H9 (cell line): ENCODE data around the gene DLG2. TPM values are rescaled to one million over a fixed set of nuclear protein-coding genes. Genes with fewer than 3 reads are reported as not detected.

Experiments
- DNase-seq: peaks from one replicate; pipeline ENCODE4 v3.0.0-alpha.2; 2017
- H2AFZ ChIP-seq: one replicate; pipeline ENCODE4 v1.6.1; 2013; ENCODE audit warnings: mild to moderate bottlenecking, low read length, control low read depth, moderate library complexity
- H2AK5ac ChIP-seq: 2 replicates; pipeline ENCODE4 v1.6.1; 2013; ENCODE audit warnings: low read length, control low read depth, mixed read lengths; ENCODE audit not compliant: insufficient read length
- H2BK120ac ChIP-seq: one replicate; pipeline ENCODE4 v1.6.1; 2013; ENCODE audit warnings: low read depth, mild to moderate bottlenecking, low read length, control low read depth, inconsistent platforms; ENCODE audit not compliant: poor library complexity, severe bottlenecking
- H2BK12ac ChIP-seq: 2 replicates; pipeline ENCODE4 v1.6.1; 2013; ENCODE audit warnings: low read length, control low read depth, mixed read lengths, low read depth; ENCODE audit not compliant: insufficient read length
- H2BK15ac ChIP-seq: 2 replicates; pipeline ENCODE4 v1.6.1; 2013; ENCODE audit warnings: low read depth, low read length, control low read depth
- H2BK20ac ChIP-seq: one replicate; pipeline ENCODE4 v1.6.1; 2013; ENCODE audit warnings: low read depth, mild to moderate bottlenecking, low read length, control low read depth, inconsistent platforms; ENCODE audit not compliant: poor library complexity, severe bottlenecking
- H2BK5ac ChIP-seq: 2 replicates; pipeline ENCODE4 v1.6.1; 2013; ENCODE audit warnings: low read length, control low read depth, mixed read lengths; ENCODE audit not compliant: insufficient read length
- H3K14ac ChIP-seq: 2 replicates; pipeline ENCODE4 v1.6.1; 2013; ENCODE audit warnings: low read length, control low read depth; ENCODE audit not compliant: insufficient read depth
- H3K18ac ChIP-seq: 2 replicates; pipeline ENCODE4 v1.6.1; 2013; ENCODE audit warnings: low read depth, mild to moderate bottlenecking, mixed read lengths, low read length, control low read depth; ENCODE audit not compliant: insufficient read length
- H3K23ac ChIP-seq: 2 replicates; pipeline ENCODE4 v1.6.1; 2013; ENCODE audit warnings: low read length, control low read depth, mixed read lengths, low read depth; ENCODE audit not compliant: insufficient read length
- H3K23me2 ChIP-seq: 2 replicates; pipeline ENCODE4 v1.6.1; 2013; ENCODE audit warnings: low read depth, mild to moderate bottlenecking, mixed read lengths, low read length, control low read depth; ENCODE audit not compliant: insufficient read length, poor library complexity, severe bottlenecking
- H3K27ac ChIP-seq: 2 replicates; pipeline ENCODE4 v1.5.1; 2013; ENCODE audit warnings: low read length, control low read depth, mixed read lengths, low read depth; ENCODE audit not compliant: insufficient read length
- H3K27me3 ChIP-seq: 2 replicates; pipeline ENCODE4 v1.6.1; 2013; ENCODE audit warnings: low read length, control low read depth, inconsistent platforms; ENCODE audit not compliant: insufficient read depth
- H3K4ac ChIP-seq: 2 replicates; pipeline ENCODE4 v1.6.1; 2013; ENCODE audit warnings: low read depth, mild to moderate bottlenecking, control low read depth, inconsistent platforms, low read length, moderate library complexity
- H3K4me1 ChIP-seq: 2 replicates; pipeline ENCODE4 v1.6.1; 2013; ENCODE audit warnings: low read length, control low read depth, inconsistent platforms; ENCODE audit not compliant: insufficient read depth
- H3K4me2 ChIP-seq: 2 replicates; pipeline ENCODE4 v1.6.1; 2013; ENCODE audit warnings: low read length, control low read depth, mixed read lengths; ENCODE audit not compliant: insufficient read length, insufficient read depth
- H3K56ac ChIP-seq: 2 replicates; pipeline ENCODE4 v1.6.1; 2013; ENCODE audit warnings: low read depth, mild to moderate bottlenecking, mixed read lengths, low read length, control low read depth; ENCODE audit not compliant: insufficient read length
- H3K79me1 ChIP-seq: 2 replicates; pipeline ENCODE4 v1.6.1; 2013; ENCODE audit warnings: low read depth, mild to moderate bottlenecking, moderate library complexity, low read length, control low read depth, inconsistent platforms; ENCODE audit not compliant: insufficient read depth, poor library complexity, severe bottlenecking
- H3K79me2 ChIP-seq: 2 replicates; pipeline ENCODE4 v1.6.1; 2013; ENCODE audit warnings: low read length, control low read depth, inconsistent platforms; ENCODE audit not compliant: insufficient read depth
- H3K9ac ChIP-seq: 2 replicates; pipeline ENCODE4 v1.6.1; 2013; ENCODE audit warnings: low read length, control low read depth, mixed read lengths; ENCODE audit not compliant: insufficient read length; ENCODE audit errors: extremely low read depth
- H3K9me3 ChIP-seq: one replicate; pipeline ENCODE4 v1.6.1; 2013; ENCODE audit warnings: low read depth, low read length, inconsistent platforms; ENCODE audit not compliant: control insufficient read depth
- H3T11ph ChIP-seq: one replicate; pipeline ENCODE4 v1.6.1; 2013; ENCODE audit warnings: mild to moderate bottlenecking, low read length, control low read depth, inconsistent platforms
- H4K20me1 ChIP-seq: one replicate; pipeline ENCODE4 v1.6.1; 2013; ENCODE audit not compliant: control insufficient read depth, insufficient read length, insufficient read depth
- H4K5ac ChIP-seq: 2 replicates; pipeline ENCODE4 v1.6.1; 2013; ENCODE audit warnings: low read depth, mild to moderate bottlenecking, mixed read lengths, low read length, control low read depth; ENCODE audit not compliant: insufficient read length
- H4K8ac ChIP-seq: replicated peaks from 2 replicates; pipeline ENCODE4 v1.6.1; 2013; ENCODE audit warnings: low read length, control low read depth, mixed read lengths, low read depth; ENCODE audit not compliant: insufficient read length
- H4K91ac ChIP-seq: 2 replicates; pipeline ENCODE4 v1.6.1; 2013; ENCODE audit warnings: low read depth, mild to moderate bottlenecking, moderate library complexity, mixed read lengths, low read length, control low read depth; ENCODE audit not compliant: insufficient read length
- H3K27ac Mint-ChIP-seq, 3 experiments: 2 replicates in 2 of 3; 3 replicates in 1 of 3; pipeline ENCODE4 v1.8.0; 2020 to 2021; ENCODE audit warnings: mixed read lengths in 3 of 3, mild to moderate bottlenecking in 1 of 3, moderate library complexity in 1 of 3
- H3K27me3 Mint-ChIP-seq: 2 replicates; pipeline ENCODE4 v1.8.0; 2021; ENCODE audit warnings: low read depth, mild to moderate bottlenecking, moderate library complexity, mixed read lengths
- H3K36me3 Mint-ChIP-seq, 3 experiments: 2 replicates in 2 of 3; 3 replicates in 1 of 3; pipeline ENCODE4 v1.8.0; 2020 to 2021; ENCODE audit warnings: low read depth in 3 of 3, mixed read lengths in 3 of 3; ENCODE audit not compliant: insufficient read depth in 1 of 3
- H3K4me1 Mint-ChIP-seq, 2 experiments: 2 replicates each; pipeline ENCODE4 v1.8.0; 2020; ENCODE audit warnings: mixed read lengths in 2 of 2
- H3K4me3 Mint-ChIP-seq, 2 experiments: 2 replicates in 1 of 2; 3 replicates in 1 of 2; pipeline ENCODE4 v1.8.0; 2020 to 2021; ENCODE audit warnings: mild to moderate bottlenecking in 2 of 2, mixed read lengths in 2 of 2, moderate library complexity in 1 of 2
- H3K9me3 Mint-ChIP-seq, 2 experiments: 2 replicates in 1 of 2; 3 replicates in 1 of 2; pipeline ENCODE4 v1.8.0; 2020; ENCODE audit warnings: mild to moderate bottlenecking in 2 of 2, mixed read lengths in 2 of 2, moderate library complexity in 1 of 2
- CTCF ChIP-seq: fragments of 200-600 bp; sonication (generic); conservative IDR thresholded peaks from 3 replicates; pipeline ENCODE4 v1.8.0; 2021; ENCODE audit warnings: antibody characterized with exemption, mild to moderate bottlenecking
- WGBS: extraction: QIAGEN DNeasy Blood & Tissue Kit; methylation state at CpG from one replicate; pipeline ENCODE4 v1.1.7; 2013; ENCODE audit warnings: missing lambda C conversion rate, low lambda C conversion rate, mixed read lengths; ENCODE audit not compliant: insufficient read length; ENCODE audit errors: extremely low coverage; 5-methylcytosine and 5-hydroxymethylcytosine counted together
- total RNA-seq: library from RNA; stranded (reverse); gene quantifications from 2 replicates; pipeline ENCODE4 v1.2.1, GENCODE V29; 2021

The DLG2 gene
- total RNA-seq, 1 experiment from 2014 or later = 8.0 TPM

DNA sequence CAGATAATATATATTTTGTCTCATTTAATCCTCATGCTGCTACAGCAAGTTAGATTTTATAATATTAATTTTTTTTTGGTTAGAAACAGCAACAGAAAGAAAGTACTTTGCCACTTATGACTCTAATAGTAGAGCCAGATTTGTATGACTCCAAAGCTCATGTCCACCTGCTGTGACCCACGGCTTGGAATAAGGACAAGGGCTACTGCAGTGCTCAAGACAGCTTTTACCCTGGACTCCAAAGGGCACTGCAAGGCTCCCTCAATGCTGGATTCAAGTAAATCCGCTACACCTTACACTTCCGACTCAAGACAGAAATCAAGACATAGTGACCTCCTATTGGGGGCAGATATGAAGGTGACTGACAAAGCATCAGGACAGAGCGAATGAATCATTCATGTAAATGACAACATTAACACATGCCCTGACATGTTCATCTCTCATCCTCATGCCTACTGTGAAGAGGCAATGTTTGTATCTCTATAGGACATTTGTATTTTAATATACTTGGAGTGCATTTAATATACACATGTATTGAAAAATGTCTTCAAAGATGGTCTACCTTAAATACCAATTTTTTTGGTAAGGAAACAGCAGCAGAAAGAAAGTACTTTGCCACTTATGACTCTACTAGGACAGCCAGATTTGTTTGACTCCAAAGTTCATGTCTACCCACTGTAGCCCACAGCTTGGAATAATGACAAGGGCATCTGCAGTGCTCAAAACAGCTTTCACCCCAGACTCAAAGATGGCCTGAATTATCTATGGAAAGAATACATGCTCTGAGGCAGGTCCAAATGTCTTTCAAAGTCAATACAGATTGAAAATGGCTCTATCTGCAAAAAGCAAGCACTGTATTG, 1965.4 kb downstream of the DLG2 start:
- Histone ChIP-seq H4K5ac (no peak overlapping the region), H3K9ac (no peak overlapping the region), H3K9me3 (no peaks in the 10 kb centered on the region), H3K56ac (no peak overlapping the region), H2AK5ac (no peak overlapping the region), H3K27me3 (no peaks in the 10 kb centered on the region), H3K79me1 (no peaks in the 10 kb centered on the region), H4K8ac (no peak overlapping the region), H2BK5ac (no peak overlapping the region), H3K27ac (no peak overlapping the region), H3K18ac (no peak overlapping the region), H3K23me2 (no peaks in the 10 kb centered on the region), H2AFZ (no peak overlapping the region), H4K20me1 (no peaks in the 10 kb centered on the region), H3K4me2 (no peak overlapping the region), H2BK120ac (no peak overlapping the region), H2BK15ac (no peak overlapping the region), H3K4me1 (peaks cover 4% of the 10 kb centered on the region; the same call in 1 of the 2 replicates), H3K4ac (no peak overlapping the region), H3T11ph (no peak overlapping the region), H4K91ac (no peak overlapping the region), H3K79me2 (no peaks in the 10 kb centered on the region), H2BK20ac (no peak overlapping the region), H2BK12ac (no peak overlapping the region), H3K14ac (no peak overlapping the region), H3K23ac (no peak overlapping the region)
- no peak overlapping the region for H3K4me3 Mint-ChIP-seq
- DNase-seq = no peak
- H3K36me3 Mint-ChIP-seq = no peaks in the 10 kb centered on the region
- H3K4me1 Mint-ChIP-seq = peaks cover 12 to 24% of the 10 kb centered on the region in 2 experiments
- no peaks in the 10 kb centered on the region for H3K27me3 Mint-ChIP-seq
- no CpG with 5 or more reads among the region's 4 CpGs for WGBS
- H3K27ac Mint-ChIP-seq = peak overlapping the region in 1 of 3 experiments; percentile 71; a peak in 1 of 7 replicates
- H3K9me3 Mint-ChIP-seq = no peaks in the 10 kb centered on the region
- TF ChIP-seq CTCF = no peak
